HG03378 (cell line): ENCODE measurements around the gene DDX6.
"Not testable (repeated sequence)": the region's sequence is repeated elsewhere in the genome, so short reads cannot be mapped to it uniquely, and the experiment has no call there.

Source experiments
- ATAC-seq: cut with Tn5 transposase; IDR thresholded peaks from one replicate; pipeline ENCODE4 v1.9.1; 2021; ENCODE audit warnings: mild to moderate bottlenecking, moderate library complexity; ENCODE audit not compliant: unreplicated experiment

The DDX6 gene

DNA sequence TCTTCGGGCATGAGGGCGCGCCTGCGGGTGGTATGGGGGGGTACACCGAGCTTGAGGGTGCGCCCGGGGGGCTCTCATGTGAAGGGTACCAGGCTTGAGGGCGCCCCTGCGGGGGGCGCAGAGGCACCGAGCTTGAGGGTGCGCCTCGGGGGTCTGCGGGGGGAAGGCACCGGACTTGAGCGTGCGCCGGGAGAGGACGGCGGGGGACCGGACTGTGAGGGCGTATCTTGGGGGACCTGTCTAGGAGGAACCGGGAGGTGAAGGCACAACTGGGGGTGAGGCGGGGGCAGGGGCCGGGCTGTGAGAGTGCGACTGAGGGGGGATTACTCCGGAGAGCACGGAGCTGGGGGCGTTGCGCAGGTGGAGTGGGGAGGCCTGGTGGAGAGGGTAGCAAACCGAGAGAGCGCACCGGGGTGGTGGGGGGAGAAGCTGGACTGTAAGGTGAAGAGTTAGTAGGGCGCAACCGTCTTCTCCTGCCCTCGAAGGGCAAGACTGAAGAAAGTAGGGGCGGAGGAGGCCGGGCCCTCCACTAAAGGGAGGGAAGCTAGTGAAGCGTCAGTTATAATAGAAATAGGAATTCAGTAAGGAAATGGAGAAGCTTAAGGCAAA, 1.1 kb upstream of the DDX6 start:
- ATAC-seq, result no peak

DNA sequence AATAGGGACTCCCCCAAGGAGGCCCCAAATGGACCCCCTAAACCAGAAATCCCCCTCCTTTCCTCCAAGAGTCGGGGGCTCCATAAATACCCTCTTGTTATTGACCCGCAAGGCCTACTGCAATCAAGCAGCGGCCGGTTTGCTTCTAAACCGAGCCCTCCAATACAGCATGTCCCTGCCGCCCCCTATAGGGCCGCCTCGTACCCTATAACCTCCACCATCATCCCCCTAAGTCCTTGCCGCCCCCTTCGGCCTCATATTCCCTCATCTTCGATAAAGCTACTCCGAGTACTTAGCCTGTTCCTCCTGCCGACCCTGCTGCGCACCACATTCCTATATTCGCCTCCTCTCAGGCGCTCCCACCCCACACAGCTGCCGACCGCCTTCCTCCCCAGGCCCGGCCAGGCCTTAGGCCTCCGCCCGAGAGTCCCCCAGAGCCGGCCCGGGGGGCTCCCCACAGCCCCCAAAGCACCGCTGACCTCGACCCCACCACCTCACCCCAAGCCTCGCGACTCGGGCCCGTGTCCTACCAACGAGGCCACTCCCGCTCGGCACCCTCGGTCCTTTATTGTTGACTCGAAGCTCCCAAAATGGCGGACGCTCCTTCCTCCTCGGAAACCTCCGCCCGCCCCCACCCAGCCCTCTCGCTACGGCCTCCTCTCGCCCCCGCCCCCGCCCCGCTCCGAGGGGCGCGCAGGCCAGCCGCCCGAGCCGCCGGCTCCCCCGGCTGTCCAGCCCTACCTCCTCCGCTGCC, 430 bp downstream of the DDX6 start:
- ATAC-seq, result no peak

GRCh38 chr11:118789501-118790356, 1.2 kb downstream of the DDX6 start:
- ATAC-seq, result no peak

DNA sequence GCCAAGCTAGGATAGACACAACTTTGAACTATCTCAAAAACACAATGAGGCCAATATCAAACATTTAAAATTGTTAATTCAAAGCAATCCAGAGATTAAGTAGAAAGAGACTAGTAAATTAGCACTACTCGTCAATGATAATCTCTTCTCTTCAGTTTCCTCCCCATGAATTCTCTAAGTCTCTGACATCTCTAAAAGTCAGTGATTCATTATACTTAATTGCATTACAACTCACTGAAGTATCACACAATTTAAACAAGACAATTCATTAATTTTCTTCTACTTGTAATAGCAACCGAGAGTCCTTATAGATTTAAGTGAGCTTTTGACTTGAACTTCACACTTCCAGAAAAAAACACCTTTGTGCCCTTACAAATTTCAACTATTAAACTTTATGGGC, 4.3 kb downstream of the DDX6 start:
- ATAC-seq, result no peak

GRCh38 chr11:118785362-118785761, 5.6 kb downstream of the DDX6 start:
- no peak for ATAC-seq

DNA sequence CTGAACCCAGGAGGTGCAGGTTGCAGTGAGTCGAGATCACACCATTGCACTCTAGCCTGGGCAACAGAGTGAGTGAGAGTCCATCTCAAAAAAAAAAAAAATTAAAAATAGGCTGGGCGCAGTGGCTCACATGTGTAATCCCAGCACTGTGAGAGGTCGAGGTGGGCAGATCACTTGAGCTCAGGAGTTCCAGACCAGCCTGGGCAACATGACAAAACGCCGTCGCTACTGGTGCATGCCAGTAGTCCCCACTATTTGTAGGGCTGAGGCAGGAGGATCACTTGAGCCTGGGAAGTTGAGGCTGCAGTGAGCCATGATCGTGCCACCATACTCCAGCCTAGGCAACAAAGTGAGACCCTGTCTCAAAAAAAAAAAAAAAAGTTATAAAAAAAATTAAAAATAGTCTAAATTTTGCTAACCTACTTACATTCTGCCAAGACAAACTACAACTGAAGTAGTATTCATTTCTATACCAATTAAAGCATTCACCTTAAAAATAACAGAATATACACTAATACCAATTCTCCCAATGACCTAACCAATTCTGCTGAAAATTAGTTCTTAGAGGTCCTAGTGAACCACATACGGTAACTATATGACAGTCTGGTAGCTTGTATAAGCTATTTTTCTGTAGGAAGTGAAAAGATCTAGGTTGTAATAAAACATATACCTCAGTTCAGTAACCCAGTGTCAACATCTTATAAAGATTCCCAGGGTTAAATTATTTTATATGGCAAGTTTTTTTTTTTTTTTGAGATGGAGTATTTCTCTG, 7.1 kb downstream of the DDX6 start:
- ATAC-seq, result no peak

DNA sequence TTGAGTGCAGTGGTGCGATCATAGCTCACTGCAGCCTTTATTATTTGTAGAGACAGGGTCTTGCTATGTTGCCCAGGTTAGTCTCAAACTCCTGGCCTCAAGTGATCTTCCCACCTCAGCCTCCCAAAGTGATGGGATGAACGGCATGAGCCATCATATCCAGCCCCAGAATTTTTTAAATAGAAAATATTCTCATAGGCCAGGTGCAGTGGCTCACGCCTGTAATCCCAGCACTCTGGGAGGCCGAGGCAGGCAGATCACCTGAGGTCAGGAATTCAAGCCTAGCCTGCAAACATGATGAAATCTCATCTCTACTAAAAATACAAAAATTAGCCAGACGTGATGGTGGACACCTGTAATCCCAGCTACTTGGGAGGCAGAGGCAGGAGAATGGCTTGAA, 7.6 kb downstream of the DDX6 start:
- ATAC-seq, result not testable (repeated sequence)

- ATAC-seq, result no peak
Observed at GRCh38 chr11:118778898-118779297, 12.1 kb downstream of the DDX6 start.

DNA sequence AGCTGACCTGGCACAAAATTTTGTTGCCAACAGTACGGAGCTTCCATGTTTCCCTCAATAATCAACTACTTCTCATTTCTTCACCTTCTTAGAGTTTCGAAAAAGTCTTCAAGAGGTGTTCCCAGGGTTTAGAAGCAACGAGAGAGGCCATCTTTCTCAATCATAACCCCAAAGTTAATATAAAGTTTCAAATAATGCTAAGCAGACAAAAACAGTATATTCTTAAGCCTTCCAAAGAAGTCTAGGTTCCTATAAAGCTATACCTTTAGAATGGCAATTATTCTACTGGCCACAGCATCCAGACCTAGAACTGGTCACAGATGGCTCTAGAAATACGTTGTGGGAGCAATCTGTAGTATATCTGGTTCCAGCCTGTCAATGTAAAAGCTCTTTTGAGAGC, 16.9 kb downstream of the DDX6 start:
- ATAC-seq, result no peak

DNA sequence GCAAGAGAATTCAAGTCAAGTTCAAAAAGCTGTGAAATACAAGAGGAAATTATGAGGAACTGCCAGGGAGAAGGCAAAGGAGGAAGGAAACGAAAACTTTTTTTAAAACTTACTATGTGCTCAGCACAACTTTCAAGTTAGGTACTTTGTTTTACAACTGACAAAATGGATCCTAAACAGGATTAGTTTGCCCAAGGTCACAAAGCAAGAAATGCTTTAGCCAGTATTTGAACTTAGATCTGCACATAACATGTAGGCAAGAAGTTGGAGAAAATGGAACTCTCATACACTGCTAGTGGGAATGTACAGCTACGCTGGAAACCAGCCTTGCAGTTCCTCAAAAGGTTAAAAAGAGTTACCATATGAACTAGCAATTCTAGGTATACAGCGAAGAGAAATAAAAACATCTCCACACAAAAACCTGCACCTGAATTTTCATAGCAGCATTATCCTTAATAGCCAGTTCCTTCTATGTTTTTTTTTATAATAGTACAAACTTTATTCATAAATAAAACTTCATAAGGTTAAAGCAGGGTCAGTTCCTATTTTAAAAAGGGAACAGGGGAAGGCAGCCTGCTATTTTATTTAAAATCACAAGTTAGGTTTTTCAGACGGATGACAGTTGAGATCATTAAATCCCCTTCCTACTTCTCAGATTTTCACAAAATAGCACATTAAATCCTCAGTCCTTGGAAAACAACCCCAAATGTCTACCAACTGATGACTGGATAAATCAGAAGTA, 19.2 kb downstream of the DDX6 start:
- ATAC-seq, result no peak

DNA sequence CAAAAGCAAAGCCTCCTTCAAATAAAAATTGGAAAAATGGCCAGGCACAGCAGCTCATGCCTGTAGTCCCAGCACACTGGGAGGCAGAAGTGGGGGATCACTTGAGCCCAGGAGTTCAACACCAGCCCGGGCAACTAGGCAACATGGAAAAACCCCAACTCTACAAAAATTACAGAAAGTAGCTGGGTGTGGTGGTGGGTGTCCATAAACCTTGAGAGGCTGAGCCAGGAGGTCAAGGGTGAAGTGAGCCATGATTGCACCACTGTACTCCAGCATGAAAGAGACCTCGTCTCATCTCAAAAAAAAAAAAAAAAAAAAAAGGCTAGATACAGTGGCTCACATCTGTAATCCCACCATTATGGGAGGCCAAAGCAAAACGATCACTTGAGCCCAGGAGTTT, 22.3 kb downstream of the DDX6 start:
- no peak for ATAC-seq

- ATAC-seq, result no peak
Observed at GRCh38 chr11:118766035-118766434, 24.9 kb downstream of the DDX6 start.

GRCh38 chr11:118765095-118765691, 25.8 kb downstream of the DDX6 start:
- not testable (repeated sequence) for ATAC-seq

- ATAC-seq, result no peak
Observed at GRCh38 chr11:118763041-118763440, 27.9 kb downstream of the DDX6 start.

DNA sequence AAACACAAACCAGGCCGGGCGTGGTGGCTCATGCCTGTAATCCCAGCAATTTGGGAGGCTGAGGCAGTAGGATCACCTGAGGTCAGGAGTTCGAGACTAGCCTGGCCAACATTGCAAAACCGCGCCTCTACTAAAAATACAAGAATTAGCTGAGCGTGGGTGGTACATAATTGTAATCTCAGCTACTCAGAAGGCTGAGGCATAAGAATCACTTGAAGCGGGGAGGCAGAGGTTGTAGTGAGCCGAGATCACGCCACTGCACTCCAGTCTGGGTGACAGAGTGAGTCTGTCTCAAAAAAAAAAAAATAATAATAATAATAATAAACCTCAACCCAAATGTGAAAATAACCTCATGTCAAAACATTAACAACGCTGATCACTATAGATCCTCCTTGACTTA, 29.0 kb downstream of the DDX6 start:
- not testable (repeated sequence) for ATAC-seq

- no peak for ATAC-seq
Observed at GRCh38 chr11:118757876-118758399, 33.0 kb downstream of the DDX6 start.

GRCh38 chr11:118752654-118753053, 38.3 kb downstream of the DDX6 start:
- ATAC-seq, result no peak

DNA sequence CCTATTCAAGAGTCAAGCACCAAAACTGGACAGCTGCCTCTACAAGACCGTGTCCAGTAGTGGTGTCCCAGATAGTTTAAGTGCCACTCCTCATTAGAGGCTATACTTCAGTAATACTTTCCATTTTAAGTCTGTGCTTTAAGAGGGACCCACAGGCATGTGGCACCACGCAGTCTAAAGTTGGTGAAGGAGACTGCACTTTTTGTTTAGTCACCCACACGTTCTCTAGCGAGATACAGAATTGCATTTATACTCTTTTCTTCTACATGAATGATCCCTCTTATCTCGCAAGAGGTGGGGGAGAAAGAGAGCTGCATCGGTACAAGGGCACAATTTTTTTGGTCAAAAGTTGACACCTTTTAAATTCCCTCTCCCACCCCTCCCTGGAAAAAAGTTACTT, 41.5 kb downstream of the DDX6 start:
- no peak for ATAC-seq

GRCh38 chr11:118748056-118748455, 42.9 kb downstream of the DDX6 start:
- ATAC-seq, result no peak
